Measurements from ENCODE around the gene WDR6.

The WDR6 gene

GRCh38 chr3:48989796-48990635 is 17.2 kb upstream of the WDR6 start, which contains the start of gene P4HTM:
TSS of gene P4HTM (plus strand) at chr3:48990241. CDS start at chr3:48990257, 16 bp downstream.
- FAIRE-seq, result peak; percentile 93
- peak; percentile 53 for DNase-seq (ENCODE audit: insufficient read length, low spot score)
- TF ChIP-seq POLR2A (IDR thresholded peaks at IDR 0.05; ENCODE audit: low read depth, low read length) (no peak; the same call in 1 of the 2 replicates), POLR2AphosphoS5 (IDR thresholded peaks at IDR 0.05; ENCODE audit: low read depth, low read length) (peak; percentile 62), PAX5 (IDR thresholded peaks at IDR 0.05; ENCODE audit: insufficient read depth, low read length, severe bottlenecking) (no peak)

- FAIRE-seq, result peak; percentile 84
Observed at GRCh38 chr3:48990636-48991469, 16.3 kb upstream of the WDR6 start.

DNA sequence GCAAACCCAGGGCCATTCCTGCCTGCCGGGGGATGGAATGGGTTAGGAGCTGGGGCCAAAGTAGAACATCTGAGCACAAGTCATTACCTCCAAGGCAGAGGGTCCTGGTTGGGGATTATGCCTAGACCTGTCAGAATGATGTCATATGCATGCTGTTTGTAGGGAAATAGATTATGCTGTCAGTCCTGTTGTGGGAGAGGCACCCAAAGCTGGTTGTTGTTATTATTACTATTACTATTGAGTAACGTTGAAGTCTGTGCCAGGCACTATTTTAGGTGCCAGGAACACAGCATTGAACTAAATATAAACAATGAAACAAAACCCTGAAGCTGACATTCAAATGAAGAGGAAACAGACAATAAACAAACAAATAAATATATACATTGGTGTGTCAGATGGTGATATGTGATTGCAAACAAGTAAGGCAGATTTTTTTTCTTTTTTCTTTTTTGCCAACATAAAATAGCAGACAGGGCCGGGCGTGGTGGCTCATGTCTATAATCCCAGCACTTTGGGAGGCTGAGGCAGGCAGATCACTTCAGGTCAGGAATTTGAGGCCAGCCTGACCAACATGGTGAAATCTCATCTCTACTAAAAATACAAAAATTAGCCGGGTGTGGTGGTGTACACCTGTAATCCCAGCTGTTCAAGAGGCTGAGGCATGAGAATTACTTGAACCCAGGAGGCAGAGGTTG is 15.2 kb upstream of the WDR6 start:
- FAIRE-seq (no peak), DNase-seq (ENCODE audit: insufficient read length, low spot score) (no peak)
- TF ChIP-seq POU2F2 (IDR thresholded peaks at IDR 0.05; ENCODE audit: low read depth, low read length) (no peak), PAX5 (IDR thresholded peaks at IDR 0.05; ENCODE audit: insufficient read depth, low read length, severe bottlenecking) (no peak), SPI1 (IDR thresholded peaks at IDR 0.05; ENCODE audit: low read depth, low read length) (no peak), TAF1 (IDR thresholded peaks at IDR 0.05; ENCODE audit: low read depth, low read length) (no peak), POLR2AphosphoS5 (IDR thresholded peaks at IDR 0.05; ENCODE audit: low read depth, low read length) (no peak), POLR2A (IDR thresholded peaks at IDR 0.05; ENCODE audit: low read depth, low read length) (no peak)

More at GRCh38 chr3:48990636-48991469, 16.3 kb upstream of the WDR6 start:
- TF ChIP-seq SPI1 (IDR thresholded peaks at IDR 0.05; ENCODE audit: low read depth, low read length) (no peak), PAX5 (IDR thresholded peaks at IDR 0.05; ENCODE audit: insufficient read depth, low read length, severe bottlenecking) (no peak), POLR2A (IDR thresholded peaks at IDR 0.05; ENCODE audit: low read depth, low read length) (no peak), TAF1 (IDR thresholded peaks at IDR 0.05; ENCODE audit: low read depth, low read length) (no peak), POLR2AphosphoS5 (IDR thresholded peaks at IDR 0.05; ENCODE audit: low read depth, low read length) (no peak), POU2F2 (IDR thresholded peaks at IDR 0.05; ENCODE audit: low read depth, low read length) (no peak)
- DNase-seq (ENCODE audit: insufficient read length, low spot score), result no peak

DNA sequence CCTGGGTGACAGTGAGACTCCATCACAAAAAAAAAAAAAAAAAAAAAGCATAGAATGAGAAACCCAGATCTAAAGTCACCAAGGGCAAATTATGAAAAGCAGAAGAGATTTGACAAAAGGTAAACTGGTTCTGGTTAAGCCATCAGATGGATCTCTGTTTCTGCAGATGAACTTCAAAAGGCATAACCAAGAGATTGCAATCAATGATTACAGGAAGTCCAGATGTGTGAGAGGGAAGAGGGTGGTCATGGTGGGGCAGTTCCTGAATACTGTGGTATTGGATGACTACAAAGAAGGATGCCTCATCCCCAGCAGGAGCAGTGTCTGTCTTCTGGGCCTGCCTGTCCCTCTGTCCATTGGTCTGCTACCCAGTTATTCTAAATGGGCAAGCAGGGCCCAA is 13.4 kb upstream of the WDR6 start:
- no peak for DNase-seq (ENCODE audit: insufficient read length, low spot score)
- FAIRE-seq, result no peak
- TF ChIP-seq POLR2A (IDR thresholded peaks at IDR 0.05; ENCODE audit: low read depth, low read length), result no peak
- no peak for TF ChIP-seq PAX5 (IDR thresholded peaks at IDR 0.05; ENCODE audit: insufficient read depth, low read length, severe bottlenecking)
- TF ChIP-seq POU2F2 (IDR thresholded peaks at IDR 0.05; ENCODE audit: low read depth, low read length), result no peak
- no peak for TF ChIP-seq POLR2AphosphoS5 (IDR thresholded peaks at IDR 0.05; ENCODE audit: low read depth, low read length)
- TF ChIP-seq TAF1 (IDR thresholded peaks at IDR 0.05; ENCODE audit: low read depth, low read length), result no peak
- no peak for TF ChIP-seq SPI1 (IDR thresholded peaks at IDR 0.05; ENCODE audit: low read depth, low read length)

DNA sequence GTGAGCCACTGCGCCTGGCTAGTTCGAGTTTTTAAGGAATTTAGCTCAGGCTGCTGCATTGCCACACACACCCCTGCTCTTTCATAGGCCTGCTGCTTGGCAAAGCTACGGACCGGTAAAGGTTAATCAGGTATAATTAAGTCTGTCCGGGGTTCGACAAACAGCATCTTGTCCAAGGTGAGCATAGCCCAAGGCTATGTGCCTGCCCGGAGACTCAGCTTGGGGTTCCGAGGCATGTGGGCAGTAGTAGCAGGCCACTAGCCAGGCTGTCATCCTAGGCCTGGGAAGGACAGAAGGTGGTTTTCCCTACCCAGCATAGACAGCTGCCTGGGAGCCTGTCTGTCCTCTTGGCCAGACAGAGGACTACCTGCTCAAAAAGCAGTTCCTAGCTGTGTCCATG is 10.6 kb upstream of the WDR6 start:
- no peak for FAIRE-seq
- no peak for DNase-seq (ENCODE audit: insufficient read length, low spot score)
- TF ChIP-seq SPI1 (IDR thresholded peaks at IDR 0.05; ENCODE audit: low read depth, low read length) (no peak), POU2F2 (IDR thresholded peaks at IDR 0.05; ENCODE audit: low read depth, low read length) (no peak), PAX5 (IDR thresholded peaks at IDR 0.05; ENCODE audit: insufficient read depth, low read length, severe bottlenecking) (no peak), POLR2AphosphoS5 (IDR thresholded peaks at IDR 0.05; ENCODE audit: low read depth, low read length) (no peak), POLR2A (IDR thresholded peaks at IDR 0.05; ENCODE audit: low read depth, low read length) (no peak), TAF1 (IDR thresholded peaks at IDR 0.05; ENCODE audit: low read depth, low read length) (no peak)

DNA sequence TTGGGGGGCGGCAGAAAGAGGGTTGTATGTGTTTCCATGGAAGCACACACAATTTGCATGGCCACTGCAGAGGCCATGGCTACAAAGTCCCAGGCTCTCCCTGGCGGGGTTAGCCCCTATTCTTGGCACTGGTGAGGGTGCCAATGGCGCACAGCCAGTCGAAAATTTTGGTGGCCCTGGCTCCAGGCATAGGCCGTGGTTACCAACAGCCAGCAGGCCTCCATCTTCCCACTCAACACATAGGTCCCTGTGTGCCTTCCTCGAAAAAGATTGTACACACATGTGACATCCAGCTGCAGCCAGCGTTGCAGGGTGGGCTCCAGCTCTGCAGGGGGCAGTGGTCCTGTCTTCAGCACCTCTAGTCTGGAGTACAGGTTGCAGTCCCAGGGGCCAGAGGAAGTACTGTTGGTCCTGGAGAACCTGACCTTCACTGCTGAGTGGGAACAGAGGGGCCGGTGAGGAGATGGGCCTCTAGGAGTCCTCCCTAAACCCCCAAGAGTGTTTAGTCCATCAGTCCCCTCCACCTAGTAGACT is 10.0 kb upstream of the WDR6 start:
- FAIRE-seq (no peak), DNase-seq (ENCODE audit: insufficient read length, low spot score) (no peak)
- TF ChIP-seq POLR2AphosphoS5 (IDR thresholded peaks at IDR 0.05; ENCODE audit: low read depth, low read length), result no peak
- TF ChIP-seq SPI1 (IDR thresholded peaks at IDR 0.05; ENCODE audit: low read depth, low read length), result no peak
- no peak for TF ChIP-seq TAF1 (IDR thresholded peaks at IDR 0.05; ENCODE audit: low read depth, low read length)
- no peak for TF ChIP-seq PAX5 (IDR thresholded peaks at IDR 0.05; ENCODE audit: insufficient read depth, low read length, severe bottlenecking)
- no peak for TF ChIP-seq POU2F2 (IDR thresholded peaks at IDR 0.05; ENCODE audit: low read depth, low read length)
- TF ChIP-seq POLR2A (IDR thresholded peaks at IDR 0.05; ENCODE audit: low read depth, low read length), result no peak

- FAIRE-seq, result no peak
- TF ChIP-seq SPI1 (IDR thresholded peaks at IDR 0.05; ENCODE audit: low read depth, low read length) (no peak), POLR2A (IDR thresholded peaks at IDR 0.05; ENCODE audit: low read depth, low read length) (no peak), TAF1 (IDR thresholded peaks at IDR 0.05; ENCODE audit: low read depth, low read length) (no peak), POU2F2 (IDR thresholded peaks at IDR 0.05; ENCODE audit: low read depth, low read length) (no peak), POLR2AphosphoS5 (IDR thresholded peaks at IDR 0.05; ENCODE audit: low read depth, low read length) (no peak), PAX5 (IDR thresholded peaks at IDR 0.05; ENCODE audit: insufficient read depth, low read length, severe bottlenecking) (no peak)
- DNase-seq (ENCODE audit: insufficient read length, low spot score), result no peak
Observed at GRCh38 chr3:48997714-48998637, 9.2 kb upstream of the WDR6 start.
